Fibroblast of the aortic adventitia (primary cell): Measurements from ENCODE around the gene NIPAL1. TPM values are rescaled to one million over a fixed set of nuclear protein-coding genes. Genes with fewer than 3 reads are reported as not detected.

Experiments
- DNase-seq: peaks from one replicate; pipeline ENCODE4 v3.0.0-alpha.2; 2010; ENCODE audit warnings: low read depth
- H3K4me3 ChIP-seq: 2 replicates; pipeline ENCODE4 v1.5.1; 2011; ENCODE audit warnings: low read depth, mild to moderate bottlenecking, control low read depth, low read length, moderate library complexity
- total RNA-seq: library from RNA; depleted of rRNA; stranded (reverse); fragments of >200 nt; gene quantifications from 2 replicates; pipeline ENCODE4 v1.2.3, GENCODE V29; 2012; ENCODE audit warnings: low replicate concordance
- TF ChIP-seq, protein P1 (sequence below): IDR thresholded peaks from 2 replicates; pipeline ENCODE4 v1.5.1; 2011; ENCODE audit warnings: mild to moderate bottlenecking, low read length, control low read depth, inconsistent platforms; ENCODE audit not compliant: insufficient read depth

The NIPAL1 gene
- total RNA-seq, 1 donor = 0.90 TPM

DNA sequence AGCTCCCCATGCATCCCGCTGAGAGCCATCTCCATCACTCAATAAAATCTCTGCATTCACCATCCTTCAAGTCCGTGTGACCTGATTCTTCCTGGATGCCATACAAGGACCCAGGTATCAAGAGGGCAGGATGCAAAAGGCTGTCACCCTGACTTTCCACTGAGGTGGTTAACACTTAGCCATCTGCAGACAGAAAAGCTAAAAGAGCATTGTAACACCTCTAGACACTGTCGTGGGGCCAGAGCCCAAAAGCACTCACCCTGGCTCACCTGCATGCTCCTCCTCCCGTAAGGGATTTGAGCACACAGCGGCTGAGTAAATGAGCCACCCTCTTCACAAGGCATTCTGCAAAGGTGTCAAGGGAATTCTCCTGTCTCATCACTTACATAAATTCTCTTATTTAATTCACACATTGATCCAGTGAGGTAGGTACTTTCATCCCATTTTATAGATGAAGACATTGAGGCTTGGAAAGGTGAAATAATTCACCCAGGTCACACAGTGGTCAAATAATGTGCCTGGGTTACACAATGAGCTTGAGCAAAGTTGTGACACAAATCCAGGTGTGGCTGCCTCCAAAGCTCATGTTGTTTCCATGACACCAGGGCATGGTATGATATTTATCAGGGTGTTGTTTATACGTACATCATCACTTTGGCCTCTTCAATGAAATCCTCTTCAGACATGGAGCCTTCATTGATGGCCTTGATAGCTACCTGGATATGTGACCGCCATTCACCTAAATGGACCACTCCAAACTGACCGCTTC, 69.4 kb downstream of the NIPAL1 start:
- DNase-seq = no peak
- H3K4me3 ChIP-seq = no peak overlapping the region
- TF ChIP-seq, protein P1, sequence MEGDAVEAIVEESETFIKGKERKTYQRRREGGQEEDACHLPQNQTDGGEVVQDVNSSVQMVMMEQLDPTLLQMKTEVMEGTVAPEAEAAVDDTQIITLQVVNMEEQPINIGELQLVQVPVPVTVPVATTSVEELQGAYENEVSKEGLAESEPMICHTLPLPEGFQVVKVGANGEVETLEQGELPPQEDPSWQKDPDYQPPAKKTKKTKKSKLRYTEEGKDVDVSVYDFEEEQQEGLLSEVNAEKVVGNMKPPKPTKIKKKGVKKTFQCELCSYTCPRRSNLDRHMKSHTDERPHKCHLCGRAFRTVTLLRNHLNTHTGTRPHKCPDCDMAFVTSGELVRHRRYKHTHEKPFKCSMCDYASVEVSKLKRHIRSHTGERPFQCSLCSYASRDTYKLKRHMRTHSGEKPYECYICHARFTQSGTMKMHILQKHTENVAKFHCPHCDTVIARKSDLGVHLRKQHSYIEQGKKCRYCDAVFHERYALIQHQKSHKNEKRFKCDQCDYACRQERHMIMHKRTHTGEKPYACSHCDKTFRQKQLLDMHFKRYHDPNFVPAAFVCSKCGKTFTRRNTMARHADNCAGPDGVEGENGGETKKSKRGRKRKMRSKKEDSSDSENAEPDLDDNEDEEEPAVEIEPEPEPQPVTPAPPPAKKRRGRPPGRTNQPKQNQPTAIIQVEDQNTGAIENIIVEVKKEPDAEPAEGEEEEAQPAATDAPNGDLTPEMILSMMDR = no peak

Other genes with a start within 250 kb of the NIPAL1 start
- under 0.01 and 0.49 TPM in 2 replicates for gene CORIN, start 178.7 kb upstream of the NIPAL1 start, total RNA-seq
- 7.1 and 9.0 TPM in 2 replicates for gene NFXL1, start 102.2 kb upstream of the NIPAL1 start, total RNA-seq
- gene CNGA1, start 91 bp upstream of the NIPAL1 start, total RNA-seq = 0.18 TPM in 1 of 2 replicates, not detected in the other
- 0.25 and 0.90 TPM in 2 replicates for gene TXK, start 117.5 kb downstream of the NIPAL1 start, total RNA-seq